HTERT RPE-1 (cell line): ENCODE results near the gene KIF3B.
"Not testable (repeated sequence)": the region's sequence is repeated elsewhere in the genome, so short reads cannot be mapped to it uniquely, and the experiment has no call there.

Experiments
- in situ Hi-C: fragments of 300-500 bp; cut with MboI; formaldehyde crosslinking; loops from 4 replicates; pipeline ENCODE4 v1.14.3; 2020; ENCODE audit warnings: low sequenced_read_pairs

KIF3B gene

DNA sequence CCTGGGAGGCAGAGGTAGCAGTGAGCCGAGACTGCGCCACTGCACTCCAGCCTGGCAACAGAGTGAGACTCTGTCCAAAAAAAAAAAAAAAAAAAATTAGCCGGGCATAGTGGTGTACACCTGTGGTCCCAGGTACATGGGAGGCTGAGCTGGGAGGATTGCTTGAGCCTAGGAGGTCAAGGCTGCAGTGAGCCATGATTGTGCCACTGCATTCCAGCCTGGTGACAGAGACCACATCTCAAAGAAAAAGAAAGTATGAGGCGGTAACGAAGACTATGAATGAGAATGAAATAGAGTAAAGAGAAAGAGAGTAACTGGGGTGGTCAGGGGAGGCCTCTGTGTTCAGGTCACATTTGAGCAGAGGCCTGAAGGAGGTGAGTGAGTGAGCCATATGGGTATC, 31.2 kb upstream of the KIF3B start:
- in situ Hi-C loops = not testable (repeated sequence)

DNA sequence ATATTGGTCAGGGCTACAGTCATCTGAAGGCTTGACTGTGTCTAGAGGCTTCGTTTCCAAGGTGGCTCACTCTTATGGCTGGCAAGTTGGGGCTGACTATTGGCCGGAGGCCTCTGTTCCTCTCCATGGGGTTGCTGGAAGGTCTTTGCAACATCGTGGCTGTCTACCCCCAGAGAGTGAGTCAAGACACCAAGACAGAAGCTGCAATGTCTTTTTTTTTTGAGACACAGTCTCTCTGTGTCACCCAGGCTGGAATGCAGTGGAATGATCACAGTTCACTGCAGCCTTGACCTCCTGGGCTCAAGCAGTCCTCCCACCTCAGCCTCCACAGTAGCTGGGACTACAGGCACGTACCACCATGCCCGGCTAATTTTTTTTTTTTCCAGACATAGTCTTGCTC, 29.4 kb upstream of the KIF3B start:
- in situ Hi-C loops = no loop called here

DNA sequence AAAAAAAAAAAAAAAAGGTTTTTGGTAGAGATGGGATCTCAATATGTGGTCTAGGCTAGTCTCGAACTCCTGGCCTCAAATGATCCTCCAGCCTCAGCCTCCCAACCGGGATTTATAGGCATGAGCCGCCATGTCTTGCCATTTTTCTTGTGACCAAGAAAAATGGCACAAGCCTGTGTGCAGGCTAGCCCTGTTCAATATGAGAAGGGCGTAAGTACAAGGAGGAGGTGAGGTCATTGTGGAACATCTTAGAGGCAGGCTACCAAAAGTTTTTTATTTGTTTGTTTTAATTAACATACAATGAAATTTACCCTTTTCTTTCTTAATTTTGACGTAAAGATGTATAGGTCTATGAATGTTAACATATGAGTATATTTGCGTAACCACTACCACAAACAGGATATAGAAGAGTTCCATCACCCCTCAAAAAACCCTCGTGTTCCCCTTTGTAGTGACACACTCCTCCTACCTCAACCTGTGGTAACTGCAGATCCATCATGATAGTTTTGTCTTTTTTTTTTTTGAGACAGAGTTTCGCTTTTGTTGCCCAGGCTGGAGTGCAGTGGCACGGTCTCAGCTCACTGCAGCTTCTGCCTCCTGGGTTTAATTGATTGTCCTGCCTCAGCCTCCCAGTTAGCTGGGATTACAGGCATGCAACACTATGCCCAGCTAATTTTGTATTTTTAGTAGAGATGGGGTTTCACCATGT, 28.3 kb upstream of the KIF3B start:
- in situ Hi-C loops = no loop called here

DNA sequence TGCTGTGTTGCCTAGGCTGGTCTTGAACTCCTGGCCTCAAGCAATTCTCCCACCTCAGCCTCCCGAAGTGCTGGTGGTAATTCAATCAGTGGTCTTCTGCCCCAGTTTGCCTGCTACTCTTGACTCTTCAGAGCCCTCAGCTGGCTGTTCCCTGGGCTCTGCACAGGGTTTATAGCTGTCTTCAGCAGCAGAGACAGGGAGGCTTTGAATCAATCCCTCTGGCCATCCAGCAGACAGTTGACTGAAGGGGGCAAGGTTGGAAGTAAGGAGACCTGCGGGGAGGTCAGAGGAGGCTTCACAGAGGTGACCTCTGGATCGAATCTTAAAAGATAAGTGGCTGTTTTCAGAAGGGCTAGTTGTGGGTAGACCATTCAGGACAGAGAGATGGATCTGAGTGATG, 26.0 kb upstream of the KIF3B start:
- in situ Hi-C loops = no loop called here

DNA sequence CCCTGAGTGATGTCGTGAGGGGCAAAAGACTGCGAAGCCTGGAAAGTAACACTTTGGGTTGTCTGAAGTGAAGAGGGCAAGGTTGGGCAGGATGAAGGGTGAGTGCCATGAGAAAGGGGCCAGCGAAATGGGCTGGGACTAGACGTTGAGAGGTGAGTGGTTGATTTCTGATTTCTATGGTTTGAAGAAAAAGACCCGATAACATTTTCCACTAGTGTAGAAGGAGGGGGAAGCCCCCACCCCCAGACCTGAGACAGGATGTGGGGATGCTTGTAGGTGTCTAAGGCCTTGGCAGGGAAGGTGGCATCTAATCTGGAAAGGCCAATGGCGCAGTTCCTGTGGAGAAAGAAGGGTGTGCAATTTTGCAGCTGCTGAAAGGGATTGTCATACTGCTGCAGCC, 25.3 kb upstream of the KIF3B start:
- in situ Hi-C loops = no loop called here

DNA sequence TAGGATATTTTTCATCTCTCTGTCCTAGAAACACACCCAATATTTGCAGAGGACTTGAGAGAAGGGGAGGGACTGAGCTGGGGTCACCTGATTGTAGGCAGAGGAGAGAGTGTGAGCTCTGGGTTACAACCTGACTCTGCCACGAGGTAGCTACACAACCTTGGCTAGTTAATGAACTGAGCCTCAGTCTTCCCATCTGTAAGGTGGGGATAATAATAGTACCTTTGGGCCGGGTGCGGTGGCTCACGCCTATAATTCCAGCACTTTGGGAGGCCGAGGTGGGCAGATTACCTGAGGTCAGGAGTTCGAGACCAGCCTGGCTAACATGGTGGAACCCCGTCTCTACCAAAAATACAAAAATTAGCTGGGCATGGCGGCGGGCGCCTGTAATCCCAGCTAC, 16.5 kb upstream of the KIF3B start:
- in situ Hi-C loops = not testable (repeated sequence)

DNA sequence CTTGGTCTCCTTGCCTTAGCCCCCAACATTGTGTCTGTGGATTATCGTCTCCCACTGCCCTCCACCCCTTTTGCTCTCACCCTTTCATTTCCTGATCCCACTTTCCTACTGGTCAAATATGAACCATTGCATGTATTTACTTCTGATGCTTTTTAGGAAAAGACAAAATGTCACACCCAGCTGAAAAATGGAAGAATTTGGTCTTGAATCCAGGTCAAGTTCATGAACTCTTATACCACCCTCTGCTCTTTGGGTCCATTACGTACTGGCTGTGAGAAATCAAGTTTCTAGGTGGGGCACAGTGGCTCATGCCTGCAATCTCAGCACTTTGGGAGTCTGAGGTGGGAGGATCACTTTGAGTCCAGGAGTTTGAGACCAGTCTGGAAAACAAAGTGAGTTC, 15.8 kb upstream of the KIF3B start:
- in situ Hi-C loops = no loop called here

DNA sequence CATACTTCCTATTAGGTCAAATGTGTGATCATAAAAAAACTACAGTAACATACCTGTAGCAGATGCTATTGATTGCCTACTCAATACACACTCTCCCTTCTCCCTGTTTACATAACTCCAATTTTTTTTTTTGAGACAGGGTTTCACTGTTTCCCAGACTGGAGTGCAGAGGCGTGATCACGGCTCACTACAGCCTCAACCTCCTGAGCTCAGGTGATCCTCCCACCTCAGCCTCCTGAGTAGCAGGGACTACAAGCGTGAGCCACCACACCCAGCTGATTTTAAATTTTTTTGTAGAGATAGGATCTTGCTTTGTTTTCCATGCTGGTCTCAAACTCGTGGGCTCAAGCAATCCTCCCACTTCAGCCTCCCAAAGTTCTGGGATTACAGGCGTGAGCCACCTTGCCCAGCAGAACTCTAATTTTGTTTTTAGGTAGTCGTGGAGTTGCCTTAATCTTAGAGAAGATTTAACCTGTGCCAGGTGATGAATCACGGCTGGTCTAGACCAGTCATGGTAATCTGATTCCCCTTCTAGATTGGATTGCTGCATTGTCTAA, 14.0 kb upstream of the KIF3B start:
- in situ Hi-C loops = no loop called here

DNA sequence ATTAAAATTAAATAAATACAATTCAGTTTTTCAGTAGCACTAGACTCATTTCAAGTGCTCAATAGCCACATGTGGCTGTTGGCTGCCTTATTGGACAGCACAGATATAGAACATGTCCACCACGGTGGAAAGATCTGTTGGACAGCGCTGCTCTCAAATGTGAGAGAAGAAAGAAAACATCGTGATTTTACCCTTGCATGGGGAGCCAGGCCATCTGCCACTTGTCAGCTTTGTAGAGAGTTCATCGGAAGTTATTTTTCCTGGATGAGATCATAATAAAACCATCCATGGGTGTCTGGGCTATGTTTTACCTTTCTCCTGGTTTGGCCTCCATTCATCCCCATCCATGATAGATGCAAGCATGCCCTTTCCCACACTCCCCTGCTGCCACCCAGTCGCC, 5.8 kb upstream of the KIF3B start:
- in situ Hi-C loops = no loop called here

DNA sequence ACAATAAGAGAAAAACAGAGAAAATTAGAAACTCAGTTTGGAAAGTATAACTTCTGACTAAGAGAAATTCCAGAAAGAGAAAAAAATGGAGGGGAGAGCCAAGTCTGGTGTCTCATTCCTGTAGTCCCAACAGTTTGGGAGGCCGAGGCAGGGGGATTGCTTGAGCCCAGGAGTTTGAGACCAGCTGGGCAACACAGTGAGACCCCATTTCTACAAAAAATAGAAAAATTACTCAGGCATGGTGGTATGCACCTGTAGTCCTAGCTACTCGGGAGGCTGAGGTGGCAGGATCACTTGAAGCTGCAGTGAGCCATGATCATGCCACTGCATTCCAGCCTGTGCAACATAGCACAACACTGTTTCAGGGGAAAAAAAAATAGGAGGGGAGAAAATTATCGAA, 3.1 kb upstream of the KIF3B start:
- in situ Hi-C loops = no loop called here

DNA sequence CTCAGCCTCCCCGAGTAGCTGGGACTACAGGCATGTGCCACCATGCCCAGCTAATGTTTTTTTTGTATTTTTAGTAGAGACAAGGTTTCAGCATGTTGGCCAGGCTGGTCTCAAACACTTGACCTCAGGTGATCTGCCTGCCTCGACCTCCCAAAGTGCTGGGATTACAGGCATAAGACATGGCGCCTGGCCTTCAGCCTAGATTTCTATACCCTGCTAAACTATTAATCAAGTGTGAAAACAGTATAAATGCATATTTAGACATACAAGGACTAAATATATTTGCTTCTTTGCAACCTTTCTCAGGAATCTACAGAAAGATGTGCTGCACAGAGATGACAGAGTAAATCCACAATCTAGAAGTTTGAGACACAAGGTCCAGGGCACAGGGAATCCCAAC, 2.3 kb upstream of the KIF3B start:
- in situ Hi-C loops = not testable (repeated sequence)

DNA sequence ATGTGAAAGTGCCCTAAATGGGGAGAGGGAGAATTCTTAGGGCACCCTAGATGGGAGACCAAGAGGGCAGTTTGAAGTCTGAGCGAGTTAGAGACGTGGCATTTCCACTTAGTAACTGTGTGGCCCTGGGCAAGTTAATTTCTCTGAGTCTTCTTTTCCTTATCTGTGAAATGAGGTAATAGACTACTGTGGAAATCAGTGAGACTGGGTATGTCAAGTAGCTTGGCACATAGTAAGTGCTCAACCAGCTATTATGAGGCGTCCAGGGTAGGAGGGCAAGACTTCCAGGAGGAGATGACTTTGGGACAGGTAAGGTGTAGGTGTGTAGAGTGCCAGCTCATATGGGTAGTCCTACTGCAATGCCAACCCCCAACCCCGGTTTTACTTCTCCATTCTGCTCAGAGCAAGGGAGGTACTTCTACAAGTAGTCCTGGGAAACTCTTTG, 770 bp downstream of the KIF3B start:
- in situ Hi-C loops = no loop called here

DNA sequence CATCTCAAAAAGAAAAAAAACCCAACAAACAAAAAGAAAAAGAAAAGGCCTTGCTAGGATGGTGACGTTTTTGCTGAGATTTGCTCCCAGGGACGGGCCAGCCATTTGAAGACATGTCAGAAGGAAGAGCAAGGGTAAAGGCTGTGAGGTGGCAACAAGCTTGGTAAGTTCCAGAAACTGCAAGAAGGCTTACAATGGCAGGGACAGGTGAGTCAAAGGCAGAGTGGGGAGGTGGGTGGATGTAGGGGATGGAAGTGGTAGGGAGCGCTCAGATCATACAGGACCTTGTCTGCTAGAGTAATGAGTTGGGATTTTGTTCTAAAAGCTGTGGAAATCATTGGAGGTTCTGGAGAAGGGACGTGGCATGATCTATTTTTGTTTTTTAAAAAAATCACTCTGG, 4.3 kb downstream of the KIF3B start:
- in situ Hi-C loops = no loop called here

DNA sequence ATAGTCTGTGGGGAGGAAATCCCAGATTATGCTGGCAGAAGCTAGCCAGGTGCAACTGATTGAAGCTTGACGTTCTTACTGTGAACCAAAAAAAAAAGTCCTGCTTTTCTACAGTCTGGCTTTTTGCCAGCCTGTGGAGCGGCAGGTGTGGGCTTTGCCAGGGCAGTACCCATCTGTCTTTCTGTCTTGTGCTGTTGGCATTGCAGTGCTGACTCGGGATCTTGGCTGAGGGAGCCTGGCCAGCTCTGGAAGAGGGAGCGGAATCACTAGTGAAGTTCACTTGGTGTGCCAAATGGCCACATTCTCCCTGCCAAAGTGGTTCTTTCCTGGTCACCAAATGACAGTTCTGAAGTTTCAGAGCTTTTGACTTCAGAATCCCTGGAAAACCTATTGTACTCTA, 5.0 kb downstream of the KIF3B start:
- in situ Hi-C loops = no loop called here

DNA sequence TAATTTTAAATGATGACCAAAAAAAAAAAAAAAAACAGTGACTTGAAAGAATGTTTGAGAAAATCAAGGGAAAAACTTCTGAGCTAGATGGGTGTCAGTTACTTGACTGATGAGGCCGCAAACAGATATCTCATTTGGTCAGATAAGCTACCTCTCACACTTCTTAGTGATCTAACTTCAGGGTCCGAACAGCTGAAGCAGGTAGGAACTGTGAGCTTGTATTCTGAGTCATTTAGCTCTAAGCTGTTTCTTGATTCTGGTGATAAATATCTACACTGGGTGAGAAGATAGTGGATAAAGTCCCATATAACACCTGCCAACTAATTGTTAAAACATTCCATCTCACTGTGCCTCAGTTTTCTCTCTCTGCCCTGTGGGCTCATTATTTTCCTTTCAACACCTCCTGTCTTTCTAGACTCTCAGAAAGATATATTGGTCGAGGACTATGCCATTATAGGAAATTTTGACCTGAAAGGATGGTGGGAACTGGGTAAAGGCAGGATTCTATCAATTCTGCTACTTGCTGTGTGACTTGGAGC, 7.7 kb downstream of the KIF3B start:
- in situ Hi-C loops = no loop called here

DNA sequence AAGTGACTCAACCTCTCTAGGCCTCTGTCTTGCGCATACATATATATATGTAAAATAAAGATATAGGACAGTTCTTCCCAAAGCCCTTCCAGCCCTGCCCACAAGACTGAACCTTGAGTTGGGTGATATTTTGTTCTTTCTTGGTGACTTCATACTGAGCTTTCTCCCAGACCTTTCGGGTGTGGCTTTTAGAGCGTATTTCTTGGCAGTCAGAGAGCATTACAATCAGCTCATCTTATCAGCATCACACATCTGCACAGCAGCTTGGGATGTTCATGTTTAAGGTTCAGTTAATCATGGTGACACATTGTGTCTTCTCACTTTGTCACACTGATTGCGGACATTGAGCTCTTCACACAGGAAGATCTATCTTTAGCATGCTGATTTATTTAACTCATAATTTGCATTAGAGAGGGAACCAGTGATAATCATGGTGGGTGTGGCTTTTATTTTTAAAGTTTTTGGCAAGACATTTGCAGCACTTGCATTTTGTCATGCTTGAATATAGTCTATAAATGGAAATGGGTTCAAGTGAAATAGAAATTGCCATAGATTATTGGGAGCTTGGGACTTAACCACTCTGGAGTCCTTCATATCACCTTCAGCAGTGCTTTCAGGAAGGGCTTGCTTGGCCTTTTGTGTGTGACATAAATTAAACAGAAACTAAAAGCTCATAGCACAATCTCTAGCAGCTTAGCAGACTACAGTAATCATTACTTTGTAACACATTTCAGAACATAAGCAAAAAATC, 8.3 kb downstream of the KIF3B start:
- in situ Hi-C loops = no loop called here

DNA sequence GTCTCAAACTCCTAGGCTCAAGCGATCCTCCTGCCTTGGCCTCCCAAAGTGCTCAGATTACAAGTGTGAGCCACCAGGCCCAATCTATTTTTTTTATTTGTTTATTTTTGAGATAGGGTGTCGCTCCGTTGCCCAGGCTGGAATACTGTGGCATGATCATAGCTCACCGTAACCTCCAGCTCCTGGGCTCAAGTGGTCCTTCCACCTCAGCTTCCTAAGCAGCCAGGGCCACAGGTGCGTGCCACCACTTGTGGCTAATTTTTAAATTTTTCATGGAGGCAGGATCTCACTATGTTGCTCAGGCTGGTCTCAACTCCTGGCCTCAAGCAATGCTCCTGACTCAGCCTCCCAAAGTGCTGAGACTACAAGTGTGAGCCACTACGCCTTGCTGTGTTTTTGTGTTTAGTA, 9.8 kb downstream of the KIF3B start:
- in situ Hi-C loops = no loop called here

DNA sequence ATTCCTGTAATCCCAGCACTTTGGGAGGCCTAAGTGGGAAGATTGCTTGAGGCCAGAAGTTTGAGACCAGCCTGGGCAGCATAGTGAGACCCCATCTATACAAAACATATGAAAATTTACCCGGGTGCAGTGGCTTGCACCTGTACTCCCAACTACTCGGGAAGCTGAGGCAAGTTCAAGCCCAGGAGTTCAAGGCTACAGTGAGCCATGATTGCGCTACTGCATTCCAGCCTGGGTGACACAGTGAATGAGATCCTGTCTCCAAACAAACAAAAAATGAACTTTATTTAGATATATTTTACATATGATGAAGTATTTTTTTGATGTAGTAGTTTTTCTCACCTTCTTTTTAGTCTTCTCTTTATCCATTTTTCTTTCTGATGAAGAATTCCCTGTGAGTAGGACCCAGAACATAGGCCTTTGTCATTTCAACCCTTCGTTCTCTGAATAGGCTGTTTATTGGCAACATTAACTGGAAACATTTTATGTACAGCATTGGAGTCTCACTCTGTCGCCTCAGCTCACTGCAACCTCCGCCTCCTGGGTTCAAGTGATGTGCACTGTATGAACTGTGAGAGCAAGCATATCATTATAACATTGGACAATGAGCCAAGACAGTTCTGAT, 10.9 kb downstream of the KIF3B start:
- in situ Hi-C loops = no loop called here

DNA sequence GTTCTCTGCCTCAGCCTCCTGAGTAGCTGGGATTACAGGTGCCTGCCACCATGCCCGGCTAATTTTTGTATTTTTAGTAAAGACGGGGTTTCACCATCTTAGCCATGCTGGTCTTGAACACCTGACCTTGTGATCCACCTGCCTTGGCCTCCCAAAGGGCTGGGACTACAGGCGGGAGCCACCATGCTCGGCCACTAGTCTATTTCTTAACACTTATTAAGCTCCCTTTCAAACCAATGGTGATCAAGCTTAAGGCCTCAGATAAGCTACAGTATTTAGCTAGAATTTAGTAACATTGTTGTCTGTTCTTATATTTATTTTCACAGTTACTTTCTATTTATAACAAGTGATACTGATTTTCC, 11.8 kb downstream of the KIF3B start:
- in situ Hi-C loops = not testable (repeated sequence)

DNA sequence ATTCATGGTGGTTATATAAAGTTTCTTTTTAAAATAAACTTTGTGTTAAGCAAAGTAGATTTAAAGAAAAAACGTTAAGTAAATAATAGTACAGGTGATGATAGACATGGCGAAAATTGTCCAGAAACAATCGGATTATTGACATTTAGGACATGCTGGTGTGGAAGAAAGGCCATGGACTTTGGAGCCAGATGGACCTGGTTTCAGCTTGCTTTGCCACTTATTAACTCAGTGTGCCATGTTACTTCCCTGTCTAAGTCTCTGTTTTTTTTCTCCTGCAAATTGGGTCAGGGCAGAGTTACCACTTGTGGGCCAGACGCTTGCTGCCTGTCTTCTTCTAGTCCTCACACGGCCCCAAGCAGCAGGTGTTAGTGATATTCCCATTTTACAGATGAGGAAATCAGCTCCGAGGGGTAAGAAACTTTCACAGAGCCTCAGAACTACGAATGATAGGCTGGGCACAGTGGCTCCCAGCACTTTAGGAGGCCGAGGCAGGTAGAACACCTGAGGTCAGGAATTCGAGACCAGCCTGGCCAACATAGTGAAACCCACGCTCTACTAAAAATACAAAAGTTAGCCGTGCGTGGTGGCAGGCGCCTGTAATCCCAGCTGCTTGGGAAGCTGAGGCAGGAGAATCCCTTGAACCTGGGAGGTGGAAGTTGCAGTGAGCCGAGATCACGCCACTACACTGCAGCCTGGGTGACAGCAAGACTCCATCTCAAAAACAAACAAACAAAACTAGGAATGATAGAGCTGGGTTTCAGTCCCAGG, 12.4 kb downstream of the KIF3B start:
- in situ Hi-C loops = no loop called here

DNA sequence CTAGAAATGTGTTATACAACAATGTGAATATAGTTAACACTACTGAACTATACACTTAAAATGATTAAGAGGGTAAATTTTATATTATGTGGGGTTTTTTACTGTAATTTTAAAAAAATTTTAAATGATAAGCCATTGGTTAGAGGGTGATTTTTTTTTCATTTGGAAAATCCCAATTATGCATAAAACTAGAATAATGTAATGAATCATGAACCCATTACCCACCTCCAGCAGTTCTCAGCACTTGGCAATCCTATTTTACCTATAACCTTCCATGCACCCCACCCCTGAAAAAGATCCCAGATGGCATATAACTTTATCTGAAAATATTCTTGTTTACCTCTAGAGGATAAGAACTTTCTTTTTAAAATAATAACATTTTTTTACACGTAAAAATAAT, 13.7 kb downstream of the KIF3B start:
- in situ Hi-C loops = no loop called here
